Activated T-cell treated with anti-CD3 and anti-CD28 coated beads, Interleukin-2, amount 50 U/mL, for 72 hours (primary cell): ENCODE measurements around the gene DTX3L. TPM values are rescaled to one million over a fixed set of nuclear protein-coding genes. Genes with fewer than 3 reads are reported as not detected.

ENCODE experiments used
- ATAC-seq, 2 donors: fragments of 150-1000 bp; cut with Tn5 transposase; replicated peaks in 1 of 2; 2 replicates each; pipeline ENCODE4 v1.10.0; 2021; ENCODE audit warnings: moderate library complexity in 2 of 2, mild to moderate bottlenecking in 1 of 2
- DNase-seq, 2 donors: peaks; one replicate each; pipeline ENCODE4 v3.0.0; 2021 to 2022; ENCODE audit warnings: mixed read lengths in 1 of 2
- H3K27ac Mint-ChIP-seq: one replicate; pipeline ENCODE4 v1.8.0; 2022; ENCODE audit warnings: mild to moderate bottlenecking, moderate library complexity, mixed read lengths
- H3K27me3 Mint-ChIP-seq: one replicate; pipeline ENCODE4 v1.8.0; 2022; ENCODE audit warnings: low read depth, mixed read lengths
- H3K36me3 Mint-ChIP-seq, 2 donors: one replicate each; pipeline ENCODE4 v1.8.0; 2022; ENCODE audit warnings: mixed read lengths in 2 of 2, mild to moderate bottlenecking in 1 of 2; ENCODE audit not compliant: insufficient read depth in 2 of 2
- H3K4me1 Mint-ChIP-seq: one replicate; pipeline ENCODE4 v1.8.0; 2022; ENCODE audit warnings: low read depth, mixed read lengths
- H3K4me3 Mint-ChIP-seq, 2 donors: one replicate each; pipeline ENCODE4 v1.8.0; 2022; ENCODE audit warnings: mild to moderate bottlenecking in 2 of 2, mixed read lengths in 2 of 2, moderate library complexity in 2 of 2
- H3K9me3 Mint-ChIP-seq, 2 donors: one replicate each; pipeline ENCODE4 v1.8.0; 2022; ENCODE audit warnings: mixed read lengths in 2 of 2
- total RNA-seq, 2 donors: library from RNA; stranded (reverse); gene quantifications; one replicate each; pipeline ENCODE4 v1.2.3, GENCODE V29; 2022

DTX3L gene
- total RNA-seq, 2 donors from 2014 or later, result 43.9 to 51.4 TPM

GRCh38 chr3:122594025-122594424 lies 29.9 kb downstream of the DTX3L start:
- ATAC-seq, result no peak
- H3K27ac Mint-ChIP-seq, result no peak overlapping the region

GRCh38 chr3:122598151-122598550 lies 34.0 kb downstream of the DTX3L start:
- Mint-ChIP-seq H3K27me3 (no peaks in the 10 kb centered on the region), H3K4me3 (no peak overlapping the region)
- no peak for ATAC-seq

More at GRCh38 chr3:122594025-122594424, 29.9 kb downstream of the DTX3L start:
- H3K4me3 Mint-ChIP-seq, result no peak overlapping the region
- peaks cover 1 to 2% of the 10 kb centered on the region in 2 donors for H3K9me3 Mint-ChIP-seq
- no peak for DNase-seq
- H3K4me1 Mint-ChIP-seq, result peaks cover 14% of the 10 kb centered on the region
- peaks cover 0 to 2% of the 10 kb centered on the region in 2 donors for H3K36me3 Mint-ChIP-seq
- H3K27me3 Mint-ChIP-seq, result no peaks in the 10 kb centered on the region

GRCh38 chr3:122598556-122598955 lies 34.4 kb downstream of the DTX3L start:
- no peaks in the 10 kb centered on the region for H3K27me3 Mint-ChIP-seq
- H3K4me1 Mint-ChIP-seq, result no peaks in the 10 kb centered on the region
- DNase-seq (no peak), ATAC-seq (no peak)
- peaks cover 1 to 2% of the 10 kb centered on the region in 2 donors for H3K9me3 Mint-ChIP-seq
- peaks cover 0 to 2% of the 10 kb centered on the region in 2 donors for H3K36me3 Mint-ChIP-seq
- no peak overlapping the region for H3K27ac Mint-ChIP-seq
- no peak overlapping the region for H3K4me3 Mint-ChIP-seq

More at GRCh38 chr3:122598151-122598550, 34.0 kb downstream of the DTX3L start:
- DNase-seq, result no peak
- Mint-ChIP-seq H3K27ac (no peak overlapping the region), H3K4me1 (no peaks in the 10 kb centered on the region), H3K36me3 (peaks cover 0 to 2% of the 10 kb centered on the region in 2 donors), H3K9me3 (peaks cover 1 to 2% of the 10 kb centered on the region in 2 donors)

- no peaks in the 10 kb centered on the region for H3K9me3 Mint-ChIP-seq
- no peak for ATAC-seq
- H3K27me3 Mint-ChIP-seq, result no peaks in the 10 kb centered on the region
- no peak for DNase-seq
- H3K36me3 Mint-ChIP-seq, result no peaks in the 10 kb centered on the region
- no peak overlapping the region for H3K27ac Mint-ChIP-seq
- H3K4me3 Mint-ChIP-seq, result no peak overlapping the region
- H3K4me1 Mint-ChIP-seq, result no peaks in the 10 kb centered on the region
Measured at GRCh38 chr3:122602011-122602710, 38.0 kb downstream of the DTX3L start.

GRCh38 chr3:122603056-122603455 lies 38.9 kb downstream of the DTX3L start:
- H3K9me3 Mint-ChIP-seq, result no peaks in the 10 kb centered on the region
- ATAC-seq, result no peak

GRCh38 chr3:122606330-122606729 lies 42.2 kb downstream of the DTX3L start:
- Mint-ChIP-seq H3K27me3 (no peaks in the 10 kb centered on the region), H3K9me3 (peaks cover 3% of the 10 kb centered on the region in 2 donors), H3K36me3 (peaks cover 8 to 10% of the 10 kb centered on the region in 2 donors), H3K27ac (no peak overlapping the region), H3K4me1 (peaks cover 20% of the 10 kb centered on the region), H3K4me3 (no peak overlapping the region)
- ATAC-seq (no peak), DNase-seq (no peak)

More at GRCh38 chr3:122603056-122603455, 38.9 kb downstream of the DTX3L start:
- peaks cover 0 to 2% of the 10 kb centered on the region in 2 donors for H3K36me3 Mint-ChIP-seq
- H3K4me1 Mint-ChIP-seq, result no peaks in the 10 kb centered on the region
- H3K27me3 Mint-ChIP-seq, result no peaks in the 10 kb centered on the region
- peak overlapping the region; percentile 22 for H3K27ac Mint-ChIP-seq
- no peak overlapping the region for H3K4me3 Mint-ChIP-seq
- no peak for DNase-seq

- Mint-ChIP-seq H3K4me1 (peaks cover 26% of the 10 kb centered on the region), H3K27me3 (no peaks in the 10 kb centered on the region), H3K4me3 (peak overlapping the region; percentile 21 to 63), H3K9me3 (peaks cover 3 to 7% of the 10 kb centered on the region in 2 donors), H3K36me3 (peaks cover 8 to 28% of the 10 kb centered on the region in 2 donors), H3K27ac (no peak overlapping the region)
- no peak for ATAC-seq
- DNase-seq, result no peak
Measured at GRCh38 chr3:122608916-122609315, 44.8 kb downstream of the DTX3L start.

GRCh38 chr3:122609798-122610559 lies 45.8 kb downstream of the DTX3L start:
- DNase-seq, result peak; percentile 30 to 41
- H3K4me3 Mint-ChIP-seq, result peak overlapping the region; percentile 45 to 62
- H3K27ac Mint-ChIP-seq, result peak overlapping the region; percentile 86
- no peaks in the 10 kb centered on the region for H3K27me3 Mint-ChIP-seq
- peaks cover 8 to 28% of the 10 kb centered on the region in 2 donors for H3K36me3 Mint-ChIP-seq
- peaks cover 3 to 7% of the 10 kb centered on the region in 2 donors for H3K9me3 Mint-ChIP-seq
- H3K4me1 Mint-ChIP-seq, result peaks cover 26% of the 10 kb centered on the region
- peak; percentile 93 to 94 for ATAC-seq

- H3K4me3 Mint-ChIP-seq, result no peak overlapping the region
- ATAC-seq, result no peak
- peaks cover 7 to 29% of the 10 kb centered on the region in 2 donors for H3K36me3 Mint-ChIP-seq
- peaks cover 3 to 7% of the 10 kb centered on the region in 2 donors for H3K9me3 Mint-ChIP-seq
- DNase-seq, result no peak
- H3K27ac Mint-ChIP-seq, result no peak overlapping the region
- peaks cover 26% of the 10 kb centered on the region for H3K4me1 Mint-ChIP-seq
- no peaks in the 10 kb centered on the region for H3K27me3 Mint-ChIP-seq
Measured at GRCh38 chr3:122612696-122613095, 48.6 kb downstream of the DTX3L start.

GRCh38 chr3:122615303-122615702 lies 51.2 kb downstream of the DTX3L start:
- Mint-ChIP-seq H3K4me1 (peaks cover 6% of the 10 kb centered on the region), H3K4me3 (no peak overlapping the region), H3K27me3 (no peaks in the 10 kb centered on the region), H3K36me3 (peaks cover 6 to 29% of the 10 kb centered on the region in 2 donors), H3K27ac (no peak overlapping the region), H3K9me3 (peaks cover 3 to 7% of the 10 kb centered on the region in 2 donors)
- no peak for ATAC-seq
- DNase-seq, result no peak

GRCh38 chr3:122618614-122619013 lies 54.5 kb downstream of the DTX3L start:
- ATAC-seq (no peak), DNase-seq (no peak)
- no peak overlapping the region for H3K27ac Mint-ChIP-seq
- no peaks in the 10 kb centered on the region for H3K9me3 Mint-ChIP-seq
- H3K27me3 Mint-ChIP-seq, result no peaks in the 10 kb centered on the region
- H3K4me1 Mint-ChIP-seq, result no peaks in the 10 kb centered on the region
- peaks cover 3 to 15% of the 10 kb centered on the region in 2 donors for H3K36me3 Mint-ChIP-seq
- H3K4me3 Mint-ChIP-seq, result no peak overlapping the region

- Mint-ChIP-seq H3K9me3 (no peaks in the 10 kb centered on the region), H3K4me3 (no peak overlapping the region), H3K36me3 (peaks cover 3 to 15% of the 10 kb centered on the region in 2 donors), H3K27me3 (no peaks in the 10 kb centered on the region), H3K27ac (no peak overlapping the region), H3K4me1 (no peaks in the 10 kb centered on the region)
- ATAC-seq (no peak), DNase-seq (no peak)
Measured at GRCh38 chr3:122619040-122619439, 54.9 kb downstream of the DTX3L start.

- DNase-seq, result no peak
- Mint-ChIP-seq H3K36me3 (peaks cover 3 to 17% of the 10 kb centered on the region in 2 donors), H3K4me1 (no peaks in the 10 kb centered on the region), H3K27ac (no peak overlapping the region), H3K27me3 (no peaks in the 10 kb centered on the region), H3K9me3 (no peaks in the 10 kb centered on the region), H3K4me3 (no peak overlapping the region)
- no peak for ATAC-seq
Measured at GRCh38 chr3:122620399-122620798, 56.3 kb downstream of the DTX3L start.
